Endothelial cell of umbilical vein (primary cell): Measurements from ENCODE around the gene CXCR6.

ENCODE experiments used
- JUN ChIP-seq: IDR thresholded peaks from 2 replicates; pipeline ENCODE4 v1.6.1; 2011; ENCODE audit warnings: borderline replicate concordance, low read depth; ENCODE audit not compliant: insufficient read length, insufficient read depth
- MAX ChIP-seq: IDR thresholded peaks from 2 replicates; pipeline ENCODE4 v1.6.1; 2011; ENCODE audit not compliant: insufficient read depth, insufficient read length
- POLR2A ChIP-seq: IDR thresholded peaks from 2 replicates; pipeline ENCODE4 v1.6.1; 2012; ENCODE audit warnings: low read depth, mild to moderate bottlenecking, control low read depth, low read length
- POLR2AphosphoS5 ChIP-seq: IDR thresholded peaks from 2 replicates; pipeline ENCODE4 v1.6.1; 2012; ENCODE audit warnings: low read depth, mild to moderate bottlenecking, control low read depth, low read length, moderate library complexity; ENCODE audit not compliant: insufficient read depth
- TF ChIP-seq, protein P1 (sequence below), 2 donors: IDR thresholded peaks; 1 replicate in 1 of 2; 2 replicates in 1 of 2; pipeline ENCODE4 v1.5.1; 2011; ENCODE audit warnings: low read length in 2 of 2, mild to moderate bottlenecking in 2 of 2, moderate library complexity in 2 of 2, control low read depth in 1 of 2, inconsistent platforms in 1 of 2, low read depth in 1 of 2; ENCODE audit not compliant: insufficient read depth in 1 of 2; ENCODE audit errors: extremely low read depth in 1 of 2

GRCh38 chr3:45894015-45894414 is 49.2 kb upstream of the CXCR6 start:
- TF ChIP-seq, protein P1, sequence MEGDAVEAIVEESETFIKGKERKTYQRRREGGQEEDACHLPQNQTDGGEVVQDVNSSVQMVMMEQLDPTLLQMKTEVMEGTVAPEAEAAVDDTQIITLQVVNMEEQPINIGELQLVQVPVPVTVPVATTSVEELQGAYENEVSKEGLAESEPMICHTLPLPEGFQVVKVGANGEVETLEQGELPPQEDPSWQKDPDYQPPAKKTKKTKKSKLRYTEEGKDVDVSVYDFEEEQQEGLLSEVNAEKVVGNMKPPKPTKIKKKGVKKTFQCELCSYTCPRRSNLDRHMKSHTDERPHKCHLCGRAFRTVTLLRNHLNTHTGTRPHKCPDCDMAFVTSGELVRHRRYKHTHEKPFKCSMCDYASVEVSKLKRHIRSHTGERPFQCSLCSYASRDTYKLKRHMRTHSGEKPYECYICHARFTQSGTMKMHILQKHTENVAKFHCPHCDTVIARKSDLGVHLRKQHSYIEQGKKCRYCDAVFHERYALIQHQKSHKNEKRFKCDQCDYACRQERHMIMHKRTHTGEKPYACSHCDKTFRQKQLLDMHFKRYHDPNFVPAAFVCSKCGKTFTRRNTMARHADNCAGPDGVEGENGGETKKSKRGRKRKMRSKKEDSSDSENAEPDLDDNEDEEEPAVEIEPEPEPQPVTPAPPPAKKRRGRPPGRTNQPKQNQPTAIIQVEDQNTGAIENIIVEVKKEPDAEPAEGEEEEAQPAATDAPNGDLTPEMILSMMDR (IDR thresholded peaks at IDR 0.05; ENCODE audit: extremely low read depth in 1 of 2, insufficient read depth in 1 of 2, low read depth in 1 of 2, low read length in 2 of 2), result no peak
- TF ChIP-seq POLR2AphosphoS5 (no peak), POLR2A (no peak), JUN (no peak), MAX (no peak)
